SHP77 (cell line): ENCODE data around the gene WDR27.
"Not testable (repeated sequence)": the region's sequence is repeated elsewhere in the genome, so short reads cannot be mapped to it uniquely, and the experiment has no call there.

ENCODE experiments used
- DNase-seq, 2 experiments: peaks; one replicate each; lab custom pipeline; 2025; lab: John Stamatoyannopoulos, UW

WDR27 gene

GRCh38 chr6:169520104-169520503 lies 181.7 kb downstream of the WDR27 start:
- no peak for DNase-seq

GRCh38 chr6:169518451-169518850 lies 183.4 kb downstream of the WDR27 start:
- DNase-seq: no peak

- DNase-seq: no peak
Observed at GRCh38 chr6:169513478-169514193, 188.2 kb downstream of the WDR27 start.

- not testable (repeated sequence) for DNase-seq
Observed at GRCh38 chr6:169511785-169512184, 190.0 kb downstream of the WDR27 start.

GRCh38 chr6:169510871-169511270 lies 191.0 kb downstream of the WDR27 start:
- DNase-seq: no peak

- DNase-seq: no peak
Observed at GRCh38 chr6:169508452-169508851, 193.4 kb downstream of the WDR27 start.

GRCh38 chr6:169503422-169504152 lies 198.2 kb downstream of the WDR27 start:
- no peak for DNase-seq

GRCh38 chr6:169502445-169502844 lies 199.4 kb downstream of the WDR27 start:
- DNase-seq: no peak

- no peak for DNase-seq
Observed at GRCh38 chr6:169501777-169502313, 200.0 kb downstream of the WDR27 start.

GRCh38 chr6:169501128-169501527 lies 200.7 kb downstream of the WDR27 start:
- no peak for DNase-seq

- DNase-seq: no peak
Observed at GRCh38 chr6:169500688-169501087, 201.1 kb downstream of the WDR27 start.

GRCh38 chr6:169499848-169500247 lies 202.0 kb downstream of the WDR27 start:
- no peak for DNase-seq

GRCh38 chr6:169498916-169499513 lies 202.8 kb downstream of the WDR27 start:
- DNase-seq: no peak

- no peak for DNase-seq
Observed at GRCh38 chr6:169495601-169496000, 206.2 kb downstream of the WDR27 start.

GRCh38 chr6:169494038-169494437 lies 207.8 kb downstream of the WDR27 start:
- DNase-seq: no peak

- no peak for DNase-seq
Observed at GRCh38 chr6:169491482-169491881, 210.3 kb downstream of the WDR27 start.

GRCh38 chr6:169490830-169491229 lies 211.0 kb downstream of the WDR27 start:
- no peak for DNase-seq

- DNase-seq: no peak
Observed at GRCh38 chr6:169490246-169490641, 211.6 kb downstream of the WDR27 start.

- no peak for DNase-seq
Observed at GRCh38 chr6:169489563-169490245, 212.1 kb downstream of the WDR27 start.

- no peak for DNase-seq
Observed at GRCh38 chr6:169487579-169488436, 214.0 kb downstream of the WDR27 start.

- no peak for DNase-seq
Observed at GRCh38 chr6:169479783-169480495, 221.9 kb downstream of the WDR27 start.
